ENCODE data around the gene SEC61B. TPM values are rescaled to one million over a fixed set of nuclear protein-coding genes. Genes with fewer than 3 reads are reported as not detected.

The SEC61B gene
- total and polyA plus RNA-seq, 9 of the 15 experiments (the other 6 are each of a cell fraction or from before 2014, with no cell fraction given): 57.8 to 262 (median 172) TPM

- TF ChIP-seq REST (IDR thresholded peaks at IDR 0.05; ENCODE audit: borderline replicate concordance): peak; percentile 71
- TF ChIP-seq REST (CRISPR knock-in tag; IDR thresholded peaks at IDR 0.05; ENCODE audit: low read depth): no peak
- 0 out of 2 replicates have a peak, but pooled peaks have one; percentile 9 for TF ChIP-seq JUND (IDR thresholded peaks at IDR 0.05; ENCODE audit: borderline replicate concordance, low read depth, low read length)
- TF ChIP-seq JUND (tag; IDR thresholded peaks at IDR 0.05; ENCODE audit: borderline replicate concordance, low read depth, low read length): no peak
- peak; percentile 37; the same call in 1 of the 2 replicates for TF ChIP-seq NFIC (IDR thresholded peaks at IDR 0.05)
Observed at GRCh38 chr9:99184475-99185347, 37.4 kb upstream of the SEC61B start (continued).
